ENCODE results near the gene CD14. TPM values are rescaled to one million over a fixed set of nuclear protein-coding genes. Genes with fewer than 3 reads are reported as not detected.
"Not testable (repeated sequence)": the region's sequence is repeated elsewhere in the genome, so short reads cannot be mapped to it uniquely, and the experiment has no call there.

CD14 gene
- total RNA-seq, 2 donors from 2014 or later: 35.5 to 65.7 TPM

DNA sequence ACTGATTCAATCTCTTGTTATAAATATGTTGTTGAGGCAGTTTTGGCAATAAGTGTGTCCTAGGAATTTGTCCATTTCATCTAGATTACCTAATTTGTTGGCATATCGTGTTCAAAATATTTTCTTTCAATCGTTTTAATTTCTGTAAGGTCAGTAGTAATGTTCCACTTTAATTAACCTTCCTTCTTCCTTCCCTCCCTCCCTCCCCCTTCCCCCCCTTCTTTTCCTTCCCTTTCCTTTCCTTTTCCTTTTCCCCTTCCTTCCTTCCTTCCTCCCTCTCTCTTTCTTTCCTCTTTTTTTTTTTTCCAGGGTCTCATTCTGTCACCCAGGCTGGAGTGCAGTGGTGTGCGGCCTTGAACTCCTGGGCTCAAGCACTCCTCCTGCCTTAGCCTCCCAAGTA is 27.1 kb downstream of the CD14 start:
- intact Hi-C loops (cut with DNase I, micrococcal nuclease): no loop called here
- ATAC-seq: no peak
- no peak for DNase-seq

DNA sequence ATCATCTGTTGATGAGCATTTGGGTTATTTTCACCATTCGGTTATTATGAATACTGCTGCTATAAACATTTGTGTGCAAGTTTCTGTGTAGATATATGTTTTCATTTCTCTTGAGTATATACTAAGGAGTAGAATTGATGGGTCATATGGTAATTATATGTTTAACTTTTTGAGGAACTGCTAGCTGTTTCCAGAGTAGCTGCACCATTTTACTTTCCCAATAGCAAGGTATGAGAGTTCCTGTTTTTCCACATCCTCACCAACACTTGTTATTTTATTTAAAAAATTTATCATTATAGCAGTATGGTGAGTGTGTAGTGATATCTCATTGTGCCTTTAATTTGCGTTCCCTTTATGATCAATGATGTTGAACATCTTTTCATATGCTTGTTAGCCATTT is 29.2 kb downstream of the CD14 start:
- intact Hi-C loops (cut with DNase I, micrococcal nuclease): no loop called here
- DNase-seq (no peak), ATAC-seq (no peak)

DNA sequence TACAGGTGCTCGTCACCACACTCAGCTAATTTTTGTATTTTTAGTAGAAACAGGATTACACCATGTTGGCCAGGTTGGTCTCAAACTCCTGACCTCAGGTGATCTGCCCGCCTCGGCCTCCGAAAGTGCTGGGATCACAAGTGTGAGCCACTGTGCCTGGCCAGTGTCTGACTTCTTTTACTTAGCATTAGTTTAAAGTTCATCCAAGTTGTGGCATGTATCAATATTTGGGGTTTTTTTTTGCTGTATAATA is 29.6 kb downstream of the CD14 start:
- intact Hi-C loops (cut with DNase I, micrococcal nuclease); ATAC-seq; DNase-seq: not testable (repeated sequence)

DNA sequence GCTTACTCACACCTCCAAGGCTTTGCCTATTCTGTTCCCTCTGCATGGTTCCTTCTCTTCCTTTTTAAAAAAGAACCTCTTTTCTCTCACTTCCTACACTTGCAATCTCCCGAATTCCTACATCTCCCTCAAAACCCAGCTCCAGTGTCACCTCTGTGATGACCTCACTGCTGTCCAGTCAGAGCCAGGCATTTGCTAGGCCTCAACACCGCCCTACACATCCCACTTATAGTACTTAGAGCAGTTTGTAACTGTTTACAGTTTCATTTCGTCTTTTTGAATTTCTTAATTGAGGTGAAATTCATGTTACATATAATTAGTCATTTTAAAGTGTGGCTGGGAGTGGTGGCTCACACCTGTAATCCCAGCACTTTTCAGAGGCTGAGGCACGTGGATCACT is 30.8 kb downstream of the CD14 start:
- intact Hi-C loops (cut with DNase I, micrococcal nuclease): no loop called here
- DNase-seq (no peak), ATAC-seq (no peak)

DNA sequence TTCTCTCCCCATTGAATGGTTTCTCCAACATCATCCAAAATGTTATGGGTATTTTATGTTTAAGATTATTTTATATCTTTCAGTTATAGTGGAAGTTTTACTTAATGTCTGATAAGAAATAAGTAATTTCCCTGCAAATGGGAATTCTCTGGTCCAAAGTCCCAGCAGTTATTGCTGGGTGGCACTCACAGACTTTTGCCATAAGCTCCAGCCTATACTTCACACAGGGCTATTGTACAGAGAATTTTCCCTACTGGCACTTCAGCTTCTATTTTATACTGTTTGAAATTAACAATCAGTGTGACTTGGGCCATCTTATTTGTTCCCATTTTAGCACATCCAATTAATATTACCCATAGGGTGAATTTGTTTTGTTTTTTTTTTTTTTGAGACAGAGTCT is 32.9 kb downstream of the CD14 start:
- ATAC-seq: peak; percentile 83
- DNase-seq: no peak
- intact Hi-C loops (cut with DNase I, micrococcal nuclease): no loop called here

DNA sequence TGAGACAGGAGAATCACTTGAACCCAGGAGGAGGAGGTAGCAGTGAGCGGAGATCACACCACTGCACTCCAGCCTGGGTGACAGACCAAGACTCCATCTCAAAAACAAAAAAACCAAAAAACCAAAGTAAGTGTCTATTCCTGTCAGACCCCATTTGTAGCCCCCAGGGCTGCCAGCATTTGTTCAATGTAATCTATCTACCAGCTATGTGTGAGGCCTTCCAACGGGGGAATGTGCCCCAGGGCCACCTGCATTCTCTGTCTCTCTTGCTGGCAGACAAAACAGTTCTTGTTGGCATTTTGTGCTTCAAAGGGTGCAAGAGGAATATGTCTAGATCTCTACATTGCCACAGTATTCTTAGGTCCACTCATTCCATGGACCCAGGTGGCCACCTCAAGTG is 34.1 kb downstream of the CD14 start:
- ATAC-seq (no peak), DNase-seq (no peak)
- intact Hi-C loops (cut with DNase I, micrococcal nuclease): no loop called here

DNA sequence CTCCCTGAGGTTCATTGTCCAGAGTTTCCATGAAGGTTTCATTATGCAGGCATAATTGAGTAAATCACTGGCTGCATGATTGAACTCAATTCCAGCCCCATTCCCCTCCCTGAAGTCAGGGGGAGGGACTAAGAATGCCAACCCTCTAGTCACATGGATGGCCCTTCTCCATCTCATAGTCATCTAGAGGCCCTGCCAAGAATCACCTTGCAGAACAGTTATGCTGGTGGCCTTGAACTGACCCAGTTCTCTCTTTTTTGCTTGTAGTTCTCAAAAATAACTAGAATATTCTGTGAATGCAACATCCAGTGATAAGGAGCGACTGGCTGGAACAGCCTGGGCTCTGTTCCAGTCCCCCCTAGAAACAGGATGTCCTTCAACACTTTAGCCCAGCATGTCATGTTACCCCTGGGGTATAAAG is 36.6 kb downstream of the CD14 start:
- no peak for DNase-seq
- intact Hi-C loops (cut with DNase I, micrococcal nuclease): no loop called here

DNA sequence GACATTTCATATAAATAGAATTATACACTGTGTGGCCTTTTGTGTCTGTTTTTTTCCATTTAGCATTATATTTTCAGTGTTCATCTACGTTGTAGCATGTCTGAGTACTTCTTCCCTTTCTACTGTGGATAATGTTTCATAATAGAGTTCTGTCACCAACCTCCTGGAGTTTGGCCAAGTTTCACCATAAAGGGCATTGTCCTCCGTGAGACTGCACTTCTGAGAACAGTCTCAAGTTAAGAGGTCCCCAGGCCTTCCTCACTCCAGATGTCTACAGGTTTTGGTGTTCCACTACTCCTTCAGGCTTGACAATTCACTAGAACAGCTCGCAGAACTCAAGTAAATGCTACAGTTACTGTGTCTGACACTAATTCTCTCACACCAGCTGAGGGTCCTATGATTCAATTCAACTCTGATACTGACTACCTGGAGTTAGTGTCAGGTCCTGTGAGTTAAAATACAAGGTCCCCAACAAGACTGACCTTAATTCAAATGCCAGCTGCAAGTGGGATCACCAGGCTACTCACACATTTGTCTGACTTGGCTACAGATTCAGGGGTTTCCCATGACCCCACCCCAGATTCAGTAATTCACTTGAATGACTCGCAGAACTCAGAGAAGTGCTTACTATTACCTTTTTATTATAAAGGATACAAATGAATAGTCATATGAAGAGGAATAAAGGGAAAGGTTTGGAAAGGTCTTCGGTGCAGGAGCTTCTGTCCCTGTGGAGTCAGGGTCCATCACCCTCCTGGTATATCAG is 37.3 kb downstream of the CD14 start:
- intact Hi-C loops (cut with DNase I, micrococcal nuclease): no loop called here
- ATAC-seq (peak; percentile 59), DNase-seq (no peak)

More for the DNA sequence above, 36.6 kb downstream of the CD14 start:
- ATAC-seq: peak; percentile 40

DNA sequence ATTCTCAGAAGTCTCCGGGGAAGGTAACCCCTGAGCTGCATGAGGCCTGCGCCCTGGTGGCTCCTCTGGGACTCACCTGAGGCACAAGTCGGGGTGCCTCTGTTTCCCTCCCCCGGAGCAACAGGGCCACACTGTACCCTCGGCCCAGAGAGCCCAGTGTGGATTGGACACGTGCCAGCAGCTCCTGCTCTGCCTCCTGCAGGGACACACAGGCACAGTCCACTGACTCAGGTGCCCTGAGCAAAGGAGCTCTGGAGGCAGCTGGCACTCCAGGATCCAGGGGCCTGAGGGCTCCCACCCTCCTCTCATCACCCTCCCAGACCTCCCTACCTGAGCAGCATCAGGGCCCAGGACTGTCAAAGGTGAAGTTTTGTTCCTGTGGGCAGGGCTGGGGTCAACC is 38.8 kb downstream of the CD14 start:
- ATAC-seq (no peak), DNase-seq (no peak)
- intact Hi-C loops (cut with DNase I, micrococcal nuclease): no loop called here

DNA sequence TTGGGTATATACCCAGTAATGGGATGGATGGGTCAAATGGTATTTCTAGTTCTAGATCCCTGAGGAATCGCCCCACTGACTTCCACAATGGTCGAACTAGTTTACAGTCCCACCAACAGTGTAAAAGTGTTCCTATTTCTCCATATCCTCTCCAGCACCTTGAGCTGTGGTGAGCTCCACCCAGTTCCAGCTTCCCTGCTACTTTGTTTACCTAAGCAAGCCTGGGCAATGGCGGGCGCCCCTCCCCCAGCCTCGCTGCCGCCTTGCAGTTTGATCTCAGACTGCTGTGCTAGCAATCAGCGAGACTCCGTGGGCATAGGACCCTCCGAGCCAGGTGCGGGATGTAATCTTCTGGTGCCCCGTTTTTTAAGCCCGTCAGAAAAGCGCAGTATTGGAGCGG is 39.9 kb downstream of the CD14 start:
- peak in 1 of 2 donors; percentile 40 for DNase-seq
- peak; percentile 64 for ATAC-seq
- intact Hi-C loops (cut with DNase I, micrococcal nuclease): not testable (repeated sequence)

DNA sequence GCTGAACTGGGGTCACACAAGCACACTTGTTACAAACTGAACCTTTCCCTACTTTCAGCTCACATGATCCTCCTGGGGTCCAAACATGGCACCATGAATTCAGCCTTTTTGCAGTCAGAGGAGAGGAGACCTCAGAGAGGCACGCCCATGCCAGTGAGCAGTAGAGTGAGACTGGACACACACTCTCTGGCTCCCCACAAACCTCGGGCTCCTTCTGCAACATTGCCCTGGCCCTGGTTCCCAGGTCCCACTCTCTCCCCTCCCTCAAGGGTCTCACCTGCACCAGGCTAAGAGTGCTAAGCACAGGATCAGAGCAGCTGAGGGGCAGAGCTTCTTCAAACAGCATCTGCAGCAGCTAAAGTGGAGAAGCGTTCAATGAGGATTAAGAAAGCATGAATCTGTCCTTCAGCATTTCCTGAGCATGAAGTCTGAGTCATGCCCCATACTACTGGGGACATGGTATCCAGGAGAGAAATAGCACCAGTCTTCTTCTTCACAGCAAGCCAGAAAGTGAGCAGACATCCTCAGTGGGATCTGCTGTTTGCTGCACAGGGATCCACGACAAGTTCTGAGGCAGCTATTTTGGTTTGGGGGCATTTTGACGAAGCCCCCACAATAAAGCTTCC is 41.1 kb downstream of the CD14 start:
- no peak for DNase-seq
- ATAC-seq: no peak
- intact Hi-C loops (cut with DNase I, micrococcal nuclease): no loop called here

DNA sequence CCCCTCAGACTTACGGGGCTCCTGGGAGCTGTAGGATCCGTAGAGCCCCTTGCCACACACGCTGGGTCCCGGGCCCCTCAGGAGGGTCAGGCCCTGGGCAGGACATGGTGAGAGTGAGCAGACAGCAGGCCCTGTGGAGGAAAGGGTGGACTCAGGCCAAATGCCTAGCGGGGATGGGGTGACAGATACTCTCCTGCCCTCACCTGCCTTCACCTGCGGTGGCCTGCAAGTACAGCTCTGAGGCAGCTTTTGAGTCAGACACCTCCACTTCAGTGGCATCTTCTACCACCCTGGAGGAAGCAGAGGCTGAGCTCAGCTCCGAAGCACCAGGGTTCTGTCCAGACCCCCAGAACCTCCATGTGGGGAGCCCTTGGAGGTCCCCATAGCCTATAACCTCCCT is 42.1 kb downstream of the CD14 start:
- ATAC-seq (no peak), DNase-seq (no peak)
- intact Hi-C loops (cut with DNase I, micrococcal nuclease): no loop called here

DNA sequence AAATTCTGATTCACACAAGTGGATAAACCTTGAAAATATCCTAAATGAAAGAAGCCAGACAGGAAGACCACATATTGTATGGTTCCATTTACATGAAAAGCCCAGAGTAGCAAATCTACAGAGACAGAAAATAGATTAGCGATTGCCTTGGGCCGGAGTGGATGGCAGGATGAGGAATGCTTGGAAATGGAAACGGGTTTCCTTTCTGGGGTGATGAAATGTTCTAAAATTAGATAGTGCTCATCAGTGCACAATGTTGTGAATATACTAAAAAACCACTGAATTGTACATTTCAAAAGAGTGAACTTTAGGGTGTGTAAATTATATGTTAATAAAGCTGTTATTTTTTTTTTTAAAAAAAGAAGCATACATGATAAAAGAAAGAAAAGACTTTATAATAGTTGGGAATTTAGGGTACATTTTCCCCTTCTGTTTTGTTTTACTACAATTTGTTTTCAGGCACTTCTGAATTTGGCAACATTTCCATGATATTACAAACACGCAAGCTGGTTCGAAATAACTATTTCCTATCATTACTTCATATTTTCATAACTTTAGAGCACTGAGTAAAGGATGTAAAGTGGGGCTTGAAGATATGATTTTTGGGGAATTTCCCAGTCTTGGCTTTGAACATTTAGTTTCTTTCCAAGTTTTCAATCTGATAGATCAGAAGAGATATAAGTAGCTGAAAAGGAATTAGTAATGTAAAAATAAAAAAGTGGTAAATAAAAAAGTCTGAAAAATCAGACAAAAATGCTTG is 44.5 kb downstream of the CD14 start:
- no peak for ATAC-seq
- DNase-seq: no peak
- intact Hi-C loops (cut with DNase I, micrococcal nuclease): no loop called here

DNA sequence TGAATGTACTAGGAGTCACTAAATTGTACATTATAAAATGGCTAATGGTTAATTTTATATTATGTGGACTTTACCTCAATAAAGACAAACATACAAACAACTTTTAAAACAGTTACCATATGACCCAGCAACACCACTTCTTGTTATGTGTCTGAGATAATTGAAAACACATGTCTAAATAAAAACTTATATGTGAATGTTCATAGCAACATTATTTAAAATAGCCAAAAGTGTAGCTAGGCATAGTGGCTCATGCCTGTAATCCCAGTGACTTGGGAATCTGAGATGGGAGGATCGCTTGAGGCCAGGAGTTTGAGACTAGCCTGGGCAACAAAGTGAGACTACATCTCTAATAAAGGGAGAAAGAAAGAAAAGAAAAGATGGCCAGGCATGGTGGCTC is 45.5 kb downstream of the CD14 start:
- DNase-seq: no peak
- intact Hi-C loops (cut with DNase I, micrococcal nuclease): no loop called here
- peak; percentile 85 for ATAC-seq

Small RNA genes within 50 kb of the gene (microRNA-seq; reads per million reads assigned to microRNA genes)
- 3.2 to 4.1 reads per million in 2 donors for gene MIR3655

Other genes with a start within 250 kb of the CD14 start
- 100 to 1,000 TPM; 118 to 140 TPM for gene ANKHD1, start 231.3 kb downstream of the CD14 start, total RNA-seq
- gene EIF4EBP3, start 85.5 kb downstream of the CD14 start, total RNA-seq: 10 to 100 TPM; 27.2 to 32.9 TPM
- gene SRA1, start 75.7 kb downstream of the CD14 start, total RNA-seq: 10 to 100 TPM; 25.1 to 39.0 TPM
- 10 to 100 TPM; 19.6 to 26.5 TPM for gene APBB3, start 68.6 kb downstream of the CD14 start, total RNA-seq
- gene SLC35A4, start 68.3 kb downstream of the CD14 start, total RNA-seq: 100 to 1,000 TPM in 1 of 2 donors, 10 to 100 TPM in 1; 89.7 to 121 TPM
- gene TMCO6, start 6.3 kb upstream of the CD14 start, total RNA-seq: 10 to 100 TPM; 11.4 to 16.1 TPM
- gene NDUFA2, start 14.5 kb upstream of the CD14 start, total RNA-seq: 10 to 100 TPM; 88.1 to 89.3 TPM
- 10 to 100 TPM; 60.4 to 77.4 TPM for gene IK, start 14.7 kb upstream of the CD14 start, total RNA-seq
- 10 to 100 TPM; 38.2 to 46.3 TPM for gene WDR55, start 31.7 kb upstream of the CD14 start, total RNA-seq
- gene DND1, start 40.4 kb upstream of the CD14 start, total RNA-seq: 1 to 10 TPM in 1 of 2 donors, under 1 TPM in 1; 0.78 to 1.0 TPM
- 10 to 100 TPM; 48.6 to 53.7 TPM for gene HARS1, start 58.2 kb upstream of the CD14 start, total RNA-seq
- gene HARS2, start 58.3 kb upstream of the CD14 start, total RNA-seq: 10 to 100 TPM; 37.6 to 38.9 TPM
- 10 to 100 TPM; 41.4 to 49.9 TPM for gene ZMAT2, start 67.3 kb upstream of the CD14 start, total RNA-seq
- not detected for gene PCDHA1, start 153.0 kb upstream of the CD14 start, total RNA-seq
- gene PCDHA2, start 161.7 kb upstream of the CD14 start, total RNA-seq: not detected
- under 1 TPM; 0.06 to 0.28 TPM for gene PCDHA3, start 167.9 kb upstream of the CD14 start, total RNA-seq
- gene PCDHA4, start 173.9 kb upstream of the CD14 start, total RNA-seq: 1 to 10 TPM in 1 of 2 donors, under 1 TPM in 1; 0.39 to 1.1 TPM
- under 1 TPM; 0.06 to 0.09 TPM for gene PCDHA5, start 188.4 kb upstream of the CD14 start, total RNA-seq
- gene PCDHA6, start 194.8 kb upstream of the CD14 start, total RNA-seq: under 1 TPM; 0.22 to 0.31 TPM
- under 1 TPM; 0.17 to 0.27 TPM for gene PCDHA7, start 201.1 kb upstream of the CD14 start, total RNA-seq
- not detected for gene PCDHA8, start 208.0 kb upstream of the CD14 start, total RNA-seq
- under 1 TPM; 0.08 to 0.15 TPM for gene PCDHA9, start 215.2 kb upstream of the CD14 start, total RNA-seq
- gene PCDHA10, start 222.7 kb upstream of the CD14 start, total RNA-seq: under 1 TPM; 0.20 to 0.24 TPM
- under 1 TPM; 0.08 to 0.09 TPM for gene PCDHA11, start 235.8 kb upstream of the CD14 start, total RNA-seq
- gene PCDHA12, start 242.1 kb upstream of the CD14 start, total RNA-seq: under 1 TPM; 0.08 to 0.18 TPM
- under 1 TPM in 1 of 2 donors, not detected in 1; 0.12 TPM for gene PCDHA13, start 248.9 kb upstream of the CD14 start, total RNA-seq